K562 (cell line): ENCODE results near the gene VILL. TPM values are rescaled to one million over a fixed set of nuclear protein-coding genes. Genes with fewer than 3 reads are reported as not detected.

Experiments used
- NFRKB ChIP-seq: fragments of 450-650 bp; IDR thresholded peaks from 2 replicates; pipeline ENCODE4 v1.6.1; 2016; ENCODE audit warnings: low read depth
- PHF8 ChIP-seq: fragments of 200-600 bp; sonication (generic); IDR thresholded peaks from 2 replicates; pipeline ENCODE4 v1.6.1; 2012; ENCODE audit warnings: mixed run types, mild to moderate bottlenecking, inconsistent platforms, low read length, moderate library complexity, borderline replicate concordance
- POLR3G ChIP-seq: IDR thresholded peaks from 2 replicates; pipeline ENCODE4 v1.6.1; 2011; ENCODE audit not compliant: insufficient read length, insufficient replicate concordance; ENCODE audit errors: extremely low read depth
- SAP30 ChIP-seq: fragments of 200-600 bp; sonication (generic); IDR thresholded peaks from 2 replicates; pipeline ENCODE4 v1.6.1; 2012; ENCODE audit warnings: borderline replicate concordance, low read depth, mild to moderate bottlenecking, moderate library complexity, low read length, control low read depth, inconsistent platforms; ENCODE audit not compliant: insufficient read depth, poor library complexity, severe bottlenecking
- SRSF1 ChIP-seq: fragments of 200-400 bp; formaldehyde crosslinking; IDR thresholded peaks from 2 replicates; pipeline ENCODE4 v1.6.1; 2017; ENCODE audit warnings: mild to moderate bottlenecking, low read depth, low read length, moderate library complexity
- SUPT5H ChIP-seq: fragments of 450-650 bp; IDR thresholded peaks from 2 replicates; pipeline ENCODE4 v1.6.1; 2016
- ZBTB7A ChIP-seq: IDR thresholded peaks from 2 replicates; pipeline ENCODE4 v1.6.1; 2011; ENCODE audit warnings: low read depth, mild to moderate bottlenecking, low read length, moderate library complexity, borderline replicate concordance; ENCODE audit not compliant: control insufficient read depth
- ZFP1 ChIP-seq: fragments of 450-650 bp; formaldehyde crosslinking; IDR thresholded peaks from 2 replicates; pipeline ENCODE4 v1.4.0; 2020; ENCODE audit warnings: mild to moderate bottlenecking, mixed read lengths
- ZNF274 ChIP-seq: IDR thresholded peaks from 2 replicates; pipeline ENCODE4 v1.6.1; 2011; ENCODE audit warnings: low read depth, mild to moderate bottlenecking, low read length, moderate library complexity, borderline replicate concordance
- ZNF41 ChIP-seq: fragments of 250-450 bp; sonication (Bioruptor Pico); conservative IDR thresholded peaks from 2 replicates; pipeline ENCODE4 v1.4.0; 2020; ENCODE audit warnings: mild to moderate bottlenecking
- polyA plus RNA-seq, 8 experiments: library from polyadenylated mRNA; depleted of rRNA in 4 of 8; stranded (reverse) in 5 of 8; unstranded in 3 of 8; fragments of >200 nt; fragmentation: Nextera tagmentation in 2 of 8; fragmentation: Illumina TruSeq in 1 of 8; extraction: Ambion mirVana in 2 of 8; extraction: Trizol in 1 of 8; gene quantifications; 2 replicates each; pipeline versions ENCODE4 v1.2.1 to v1.2.3, GENCODE V29; 2011 to 2014; ENCODE audit warnings: inconsistent platforms in 1 of 8, missing spikeins in 1 of 8
- total RNA-seq, 7 experiments: library from RNA; depleted of rRNA in 6 of 7; stranded (reverse); fragments of >200 nt in 6 of 7; fragmentation: Illumina TruSeq in 2 of 7; extraction: Trizol in 2 of 7; gene quantifications; 2 replicates each; pipeline versions ENCODE4 v1.2.1 to v1.2.3, GENCODE V29; 2011 to 2021; ENCODE audit warnings: low replicate concordance in 1 of 7
- TF ChIP-seq, protein P1 (sequence below): fragments of 250-450 bp; sonication (Bioruptor Pico); IDR thresholded peaks from 2 replicates; pipeline ENCODE4 v1.9.0; 2021; ENCODE audit warnings: mild to moderate bottlenecking, inconsistent platforms
- TF ChIP-seq, protein P2 (sequence below): fragments of 450-650 bp; IDR thresholded peaks from 2 replicates; pipeline ENCODE4 v1.6.1; 2018; ENCODE audit not compliant: partially characterized antibody
- TF ChIP-seq, protein P3 (sequence below): fragments of 250-450 bp; sonication (Bioruptor Pico); IDR thresholded peaks from 2 replicates; pipeline ENCODE4 v1.8.0; 2022; ENCODE audit warnings: moderate library complexity, mild to moderate bottlenecking, inconsistent platforms
- TF ChIP-seq, protein P4 (sequence below): fragments of 200-800 bp; sonication (Bioruptor generic); IDR thresholded peaks from 2 replicates; pipeline ENCODE4 v1.6.1; 2016; ENCODE audit warnings: missing genetic modification characterization, missing compliant biosample characterization

Gene VILL
- total and polyA plus RNA-seq, 9 of the 15 experiments (the other 6 are each of a cell fraction or from before 2014, with no cell fraction given): 0.11 to 16.0 (median 8.8) TPM

DNA sequence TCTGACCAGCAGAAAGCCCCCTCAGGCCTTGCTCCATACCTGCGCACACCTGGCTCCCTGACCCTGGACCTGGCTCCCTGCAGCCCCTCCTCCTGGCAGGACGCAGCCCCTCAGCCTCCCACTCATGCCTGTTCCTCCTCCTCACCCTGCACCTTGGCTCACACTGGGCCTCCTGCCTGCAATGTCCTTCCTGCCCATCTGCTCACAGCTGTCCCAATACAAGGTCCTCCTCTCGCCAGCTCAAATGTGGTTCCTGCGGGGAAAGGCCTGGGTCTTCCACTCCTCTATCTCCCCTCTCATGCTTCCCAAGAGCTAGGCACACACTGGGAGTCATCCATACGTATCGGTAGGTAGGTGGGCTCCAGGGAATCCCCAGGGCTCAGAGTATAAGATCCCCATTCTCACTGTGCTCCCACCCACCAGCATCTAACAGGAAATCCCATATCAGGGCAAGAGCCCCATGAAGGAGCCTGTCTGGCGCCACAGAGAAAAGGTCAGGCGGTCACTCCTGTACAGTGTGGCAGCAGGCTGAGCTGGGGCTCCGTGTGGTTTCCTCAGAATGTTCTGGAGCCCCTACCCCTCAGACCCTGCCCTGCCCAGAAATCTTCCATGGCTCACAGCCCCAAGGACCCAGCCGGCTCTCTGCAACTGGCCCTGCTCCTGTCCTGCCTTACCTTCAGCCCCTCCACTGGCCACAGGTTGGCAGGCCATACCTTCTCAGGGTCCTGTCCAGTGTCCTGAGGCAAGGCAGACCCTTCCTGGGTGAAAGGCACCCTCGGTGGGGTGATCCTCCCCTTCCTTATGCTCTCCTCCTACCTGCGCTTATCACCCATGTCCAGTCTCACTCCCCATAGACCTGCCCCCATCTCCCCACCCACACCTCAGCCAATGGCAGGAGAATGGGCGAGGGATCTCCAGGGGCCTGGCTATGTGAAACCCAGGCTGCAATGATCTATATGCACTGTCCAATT, 28.0 kb downstream of the VILL start (continued):
- TF ChIP-seq, protein P1, sequence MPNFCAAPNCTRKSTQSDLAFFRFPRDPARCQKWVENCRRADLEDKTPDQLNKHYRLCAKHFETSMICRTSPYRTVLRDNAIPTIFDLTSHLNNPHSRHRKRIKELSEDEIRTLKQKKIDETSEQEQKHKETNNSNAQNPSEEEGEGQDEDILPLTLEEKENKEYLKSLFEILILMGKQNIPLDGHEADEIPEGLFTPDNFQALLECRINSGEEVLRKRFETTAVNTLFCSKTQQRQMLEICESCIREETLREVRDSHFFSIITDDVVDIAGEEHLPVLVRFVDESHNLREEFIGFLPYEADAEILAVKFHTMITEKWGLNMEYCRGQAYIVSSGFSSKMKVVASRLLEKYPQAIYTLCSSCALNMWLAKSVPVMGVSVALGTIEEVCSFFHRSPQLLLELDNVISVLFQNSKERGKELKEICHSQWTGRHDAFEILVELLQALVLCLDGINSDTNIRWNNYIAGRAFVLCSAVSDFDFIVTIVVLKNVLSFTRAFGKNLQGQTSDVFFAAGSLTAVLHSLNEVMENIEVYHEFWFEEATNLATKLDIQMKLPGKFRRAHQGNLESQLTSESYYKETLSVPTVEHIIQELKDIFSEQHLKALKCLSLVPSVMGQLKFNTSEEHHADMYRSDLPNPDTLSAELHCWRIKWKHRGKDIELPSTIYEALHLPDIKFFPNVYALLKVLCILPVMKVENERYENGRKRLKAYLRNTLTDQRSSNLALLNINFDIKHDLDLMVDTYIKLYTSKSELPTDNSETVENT: no peak; the same call in 1 of the 2 replicates
- 0 out of 2 replicates have a peak, but pooled peaks have one; percentile 19 for TF ChIP-seq NFRKB
- TF ChIP-seq, protein P2, sequence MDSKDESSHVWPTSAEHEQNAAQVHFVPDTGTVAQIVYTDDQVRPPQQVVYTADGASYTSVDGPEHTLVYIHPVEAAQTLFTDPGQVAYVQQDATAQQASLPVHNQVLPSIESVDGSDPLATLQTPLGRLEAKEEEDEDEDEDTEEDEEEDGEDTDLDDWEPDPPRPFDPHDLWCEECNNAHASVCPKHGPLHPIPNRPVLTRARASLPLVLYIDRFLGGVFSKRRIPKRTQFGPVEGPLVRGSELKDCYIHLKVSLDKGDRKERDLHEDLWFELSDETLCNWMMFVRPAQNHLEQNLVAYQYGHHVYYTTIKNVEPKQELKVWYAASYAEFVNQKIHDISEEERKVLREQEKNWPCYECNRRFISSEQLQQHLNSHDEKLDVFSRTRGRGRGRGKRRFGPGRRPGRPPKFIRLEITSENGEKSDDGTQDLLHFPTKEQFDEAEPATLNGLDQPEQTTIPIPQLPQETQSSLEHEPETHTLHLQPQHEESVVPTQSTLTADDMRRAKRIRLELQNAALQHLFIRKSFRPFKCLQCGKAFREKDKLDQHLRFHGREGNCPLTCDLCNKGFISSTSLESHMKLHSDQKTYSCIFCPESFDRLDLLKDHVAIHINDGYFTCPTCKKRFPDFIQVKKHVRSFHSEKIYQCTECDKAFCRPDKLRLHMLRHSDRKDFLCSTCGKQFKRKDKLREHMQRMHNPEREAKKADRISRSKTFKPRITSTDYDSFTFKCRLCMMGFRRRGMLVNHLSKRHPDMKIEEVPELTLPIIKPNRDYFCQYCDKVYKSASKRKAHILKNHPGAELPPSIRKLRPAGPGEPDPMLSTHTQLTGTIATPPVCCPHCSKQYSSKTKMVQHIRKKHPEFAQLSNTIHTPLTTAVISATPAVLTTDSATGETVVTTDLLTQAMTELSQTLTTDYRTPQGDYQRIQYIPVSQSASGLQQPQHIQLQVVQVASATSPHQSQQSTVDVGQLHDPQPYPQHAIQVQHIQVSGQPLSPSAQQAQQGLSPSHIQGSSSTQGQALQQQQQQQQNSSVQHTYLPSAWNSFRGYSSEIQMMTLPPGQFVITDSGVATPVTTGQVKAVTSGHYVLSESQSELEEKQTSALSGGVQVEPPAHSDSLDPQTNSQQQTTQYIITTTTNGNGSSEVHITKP: peak; percentile 16
- TF ChIP-seq SAP30: no peak
- peak; percentile 44; the same call in 1 of the 2 replicates for TF ChIP-seq PHF8
- TF ChIP-seq SRSF1: no peak
- TF ChIP-seq, protein P3, sequence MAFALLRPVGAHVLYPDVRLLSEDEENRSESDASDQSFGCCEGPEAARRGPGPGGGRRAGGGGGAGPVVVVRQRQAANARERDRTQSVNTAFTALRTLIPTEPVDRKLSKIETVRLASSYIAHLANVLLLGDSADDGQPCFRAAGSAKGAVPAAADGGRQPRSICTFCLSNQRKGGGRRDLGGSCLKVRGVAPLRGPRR (CRISPR knock-in tag): no peak
- TF ChIP-seq ZBTB7A: peak; percentile 91
- TF ChIP-seq ZNF274: no peak
- TF ChIP-seq, protein P4, sequence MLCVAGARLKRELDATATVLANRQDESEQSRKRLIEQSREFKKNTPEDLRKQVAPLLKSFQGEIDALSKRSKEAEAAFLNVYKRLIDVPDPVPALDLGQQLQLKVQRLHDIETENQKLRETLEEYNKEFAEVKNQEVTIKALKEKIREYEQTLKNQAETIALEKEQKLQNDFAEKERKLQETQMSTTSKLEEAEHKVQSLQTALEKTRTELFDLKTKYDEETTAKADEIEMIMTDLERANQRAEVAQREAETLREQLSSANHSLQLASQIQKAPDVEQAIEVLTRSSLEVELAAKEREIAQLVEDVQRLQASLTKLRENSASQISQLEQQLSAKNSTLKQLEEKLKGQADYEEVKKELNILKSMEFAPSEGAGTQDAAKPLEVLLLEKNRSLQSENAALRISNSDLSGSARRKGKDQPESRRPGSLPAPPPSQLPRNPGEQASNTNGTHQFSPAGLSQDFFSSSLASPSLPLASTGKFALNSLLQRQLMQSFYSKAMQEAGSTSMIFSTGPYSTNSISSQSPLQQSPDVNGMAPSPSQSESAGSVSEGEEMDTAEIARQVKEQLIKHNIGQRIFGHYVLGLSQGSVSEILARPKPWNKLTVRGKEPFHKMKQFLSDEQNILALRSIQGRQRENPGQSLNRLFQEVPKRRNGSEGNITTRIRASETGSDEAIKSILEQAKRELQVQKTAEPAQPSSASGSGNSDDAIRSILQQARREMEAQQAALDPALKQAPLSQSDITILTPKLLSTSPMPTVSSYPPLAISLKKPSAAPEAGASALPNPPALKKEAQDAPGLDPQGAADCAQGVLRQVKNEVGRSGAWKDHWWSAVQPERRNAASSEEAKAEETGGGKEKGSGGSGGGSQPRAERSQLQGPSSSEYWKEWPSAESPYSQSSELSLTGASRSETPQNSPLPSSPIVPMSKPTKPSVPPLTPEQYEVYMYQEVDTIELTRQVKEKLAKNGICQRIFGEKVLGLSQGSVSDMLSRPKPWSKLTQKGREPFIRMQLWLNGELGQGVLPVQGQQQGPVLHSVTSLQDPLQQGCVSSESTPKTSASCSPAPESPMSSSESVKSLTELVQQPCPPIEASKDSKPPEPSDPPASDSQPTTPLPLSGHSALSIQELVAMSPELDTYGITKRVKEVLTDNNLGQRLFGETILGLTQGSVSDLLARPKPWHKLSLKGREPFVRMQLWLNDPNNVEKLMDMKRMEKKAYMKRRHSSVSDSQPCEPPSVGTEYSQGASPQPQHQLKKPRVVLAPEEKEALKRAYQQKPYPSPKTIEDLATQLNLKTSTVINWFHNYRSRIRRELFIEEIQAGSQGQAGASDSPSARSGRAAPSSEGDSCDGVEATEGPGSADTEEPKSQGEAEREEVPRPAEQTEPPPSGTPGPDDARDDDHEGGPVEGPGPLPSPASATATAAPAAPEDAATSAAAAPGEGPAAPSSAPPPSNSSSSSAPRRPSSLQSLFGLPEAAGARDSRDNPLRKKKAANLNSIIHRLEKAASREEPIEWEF (CRISPR knock-in tag): no peak
- TF ChIP-seq ZNF41 (CRISPR knock-in tag): no peak
- TF ChIP-seq POLR3G: no peak
- TF ChIP-seq SUPT5H: peak; percentile 72
- TF ChIP-seq ZFP1 (CRISPR knock-in tag): no peak
